ENCODE data around the gene A4GNT.
"Not testable (repeated sequence)": the region's sequence is repeated elsewhere in the genome, so short reads cannot be mapped to it uniquely, and the experiment has no call there.

The A4GNT gene

GRCh38 chr3:138132239-138132638, at the start of gene A4GNT:
Gene A4GNT, minus strand, starts transcription at chr3:138132390. Its CDS starts 1,134 bp downstream, at chr3:138131256.
- no peak for DNase-seq

- no peak for DNase-seq
Measured at GRCh38 chr3:138180375-138181029, 48.3 kb upstream of the A4GNT start.

- peak; percentile 70 for DNase-seq
Measured at GRCh38 chr3:138174421-138175131, 42.4 kb upstream of the A4GNT start, which contains the start of gene DBR1. Gene DBR1, minus strand, starts transcription at chr3:138174921. Its CDS starts 126 bp downstream, at chr3:138174795.

GRCh38 chr3:138173769-138174420, 41.7 kb upstream of the A4GNT start:
- no peak for DNase-seq

DNA sequence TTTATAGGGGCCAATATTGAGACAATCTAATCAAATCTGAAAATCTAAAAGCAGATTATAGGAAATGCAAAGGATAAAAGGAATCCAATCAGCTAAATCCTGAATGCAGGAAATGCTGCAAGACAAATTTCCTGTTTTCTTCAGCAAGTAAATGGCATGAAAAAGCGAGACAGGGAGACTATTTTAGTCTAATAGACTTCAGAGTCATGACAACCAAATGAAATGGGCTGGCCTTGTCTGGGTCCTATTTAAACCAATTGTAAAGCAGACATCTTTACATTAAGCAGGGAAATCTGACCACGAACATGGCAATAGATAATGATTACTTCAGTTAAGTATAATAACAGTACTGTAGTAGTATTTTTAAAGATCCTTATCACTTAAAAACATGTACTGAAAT, 40.4 kb upstream of the A4GNT start:
- no peak for DNase-seq

GRCh38 chr3:138165061-138165460, 32.9 kb upstream of the A4GNT start:
- no peak for DNase-seq

- DNase-seq: no peak
Measured at GRCh38 chr3:138157743-138158142, 25.6 kb upstream of the A4GNT start.

DNA sequence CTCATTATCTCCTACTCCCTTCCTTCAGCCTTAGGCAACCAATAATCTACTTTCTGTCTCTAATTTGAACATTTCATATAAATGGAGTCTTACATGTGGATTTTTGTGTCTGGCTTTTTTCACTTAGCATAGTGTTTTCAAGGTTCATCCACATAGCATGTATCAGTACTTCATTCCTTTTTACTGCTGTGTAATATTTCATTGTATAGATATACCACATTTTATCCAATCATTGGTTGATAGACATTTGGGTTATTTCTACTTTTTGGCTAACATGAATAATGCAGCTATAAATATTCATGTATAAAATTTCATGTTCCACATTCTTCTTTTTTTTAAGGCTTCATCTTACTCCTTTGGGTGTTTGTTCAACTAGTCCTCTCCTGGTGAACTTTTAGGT, 22.3 kb upstream of the A4GNT start:
- DNase-seq: no peak

DNA sequence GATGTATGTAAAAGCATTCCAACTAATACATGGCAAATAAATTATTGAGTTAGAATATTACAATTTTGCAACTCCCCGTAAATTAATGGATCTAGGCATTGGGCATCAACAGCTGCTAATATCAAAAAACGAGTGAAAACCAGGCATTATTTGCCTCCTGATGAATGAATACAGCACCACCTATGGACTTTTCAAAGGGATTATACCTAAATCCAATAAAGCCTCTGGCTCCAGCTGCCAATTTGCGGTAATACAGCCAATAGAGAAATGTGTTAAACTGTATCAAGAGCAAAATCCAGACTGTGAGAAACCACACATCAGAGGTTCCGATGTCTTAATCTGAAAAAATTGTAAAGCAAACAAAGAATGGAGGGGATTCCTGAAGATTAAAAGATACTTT, 16.3 kb upstream of the A4GNT start:
- no peak for DNase-seq

GRCh38 chr3:138142181-138142580, 10.0 kb upstream of the A4GNT start:
- DNase-seq: not testable (repeated sequence)

GRCh38 chr3:138140940-138141339, 8.8 kb upstream of the A4GNT start:
- no peak for DNase-seq

DNA sequence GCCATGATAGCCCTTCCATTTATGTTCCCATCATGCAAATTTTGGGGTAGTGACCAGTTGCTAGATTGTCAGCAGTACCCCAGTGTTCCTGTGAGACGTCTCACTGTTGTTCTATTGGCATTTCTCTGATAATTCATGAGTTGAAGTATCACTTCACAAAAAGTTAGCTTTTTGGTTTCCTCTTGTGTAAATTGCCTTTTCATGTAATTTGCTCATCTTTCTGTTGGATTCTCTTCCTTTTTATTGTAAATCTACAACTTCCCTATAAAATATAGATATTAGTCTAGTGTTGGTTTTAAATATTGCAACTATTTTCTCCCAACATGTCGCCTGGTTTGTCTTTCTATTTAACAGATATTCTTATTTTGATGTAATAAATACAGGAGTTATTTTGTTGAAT, 7.5 kb upstream of the A4GNT start:
- no peak for DNase-seq

DNA sequence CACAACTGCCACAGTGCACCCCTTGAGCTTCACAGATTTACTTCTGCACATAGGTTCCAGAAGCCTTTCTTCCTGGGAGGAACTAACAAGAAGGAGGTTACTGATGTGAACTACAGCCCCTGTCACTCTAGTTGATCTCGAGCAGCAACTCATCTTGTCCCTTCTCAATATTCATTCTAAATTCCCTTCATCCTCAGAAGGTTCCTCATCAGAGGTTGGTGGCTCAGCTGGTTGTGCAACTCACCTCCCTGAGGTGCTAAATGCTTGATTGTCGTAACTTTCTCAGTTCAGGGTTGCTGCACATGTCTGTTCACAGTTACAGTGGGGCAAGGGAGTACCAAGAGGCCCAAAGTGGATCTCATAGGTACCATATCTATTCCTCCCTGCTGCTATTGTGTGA, 5.7 kb upstream of the A4GNT start:
- no peak for DNase-seq

DNA sequence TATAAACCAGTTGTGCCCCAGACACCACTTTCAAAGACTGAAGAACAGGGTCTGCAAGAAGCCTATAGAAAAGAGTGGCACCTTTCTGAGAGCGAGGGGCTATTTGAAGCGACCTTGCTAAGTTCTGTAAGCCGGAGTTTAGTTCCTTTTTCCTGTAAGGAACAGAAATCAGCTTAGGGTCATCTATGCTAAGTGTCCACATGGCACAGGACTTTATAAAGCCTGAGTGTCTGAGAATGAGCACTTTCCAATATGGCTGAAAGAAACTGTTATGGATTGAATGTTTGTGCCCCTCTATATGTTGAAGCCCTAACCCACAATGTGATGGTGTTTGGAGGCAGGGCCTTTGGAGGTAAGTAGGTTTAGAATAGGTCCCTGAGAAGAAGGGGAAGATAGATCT, 4.0 kb upstream of the A4GNT start:
- no peak for DNase-seq

DNA sequence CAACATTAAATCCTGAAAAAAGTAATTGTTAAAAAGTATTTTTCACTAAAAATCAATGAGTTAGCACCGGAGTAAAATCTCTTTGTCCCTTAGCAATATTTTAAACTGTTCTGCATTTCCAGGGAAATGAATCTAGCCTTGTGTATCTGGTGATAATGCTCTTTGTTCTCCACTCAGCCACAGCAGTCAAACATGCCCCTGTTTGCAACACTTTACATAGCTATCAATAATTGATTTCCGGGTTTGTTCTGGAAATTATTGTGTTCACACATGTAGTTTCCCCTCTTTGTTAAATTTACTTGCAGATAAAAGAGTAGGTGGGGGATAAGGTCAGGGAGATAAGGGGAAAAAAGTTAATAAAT, 3.6 kb upstream of the A4GNT start:
- DNase-seq: no peak

- no peak for DNase-seq
Measured at GRCh38 chr3:138135146-138135832, 3.1 kb upstream of the A4GNT start.

DNA sequence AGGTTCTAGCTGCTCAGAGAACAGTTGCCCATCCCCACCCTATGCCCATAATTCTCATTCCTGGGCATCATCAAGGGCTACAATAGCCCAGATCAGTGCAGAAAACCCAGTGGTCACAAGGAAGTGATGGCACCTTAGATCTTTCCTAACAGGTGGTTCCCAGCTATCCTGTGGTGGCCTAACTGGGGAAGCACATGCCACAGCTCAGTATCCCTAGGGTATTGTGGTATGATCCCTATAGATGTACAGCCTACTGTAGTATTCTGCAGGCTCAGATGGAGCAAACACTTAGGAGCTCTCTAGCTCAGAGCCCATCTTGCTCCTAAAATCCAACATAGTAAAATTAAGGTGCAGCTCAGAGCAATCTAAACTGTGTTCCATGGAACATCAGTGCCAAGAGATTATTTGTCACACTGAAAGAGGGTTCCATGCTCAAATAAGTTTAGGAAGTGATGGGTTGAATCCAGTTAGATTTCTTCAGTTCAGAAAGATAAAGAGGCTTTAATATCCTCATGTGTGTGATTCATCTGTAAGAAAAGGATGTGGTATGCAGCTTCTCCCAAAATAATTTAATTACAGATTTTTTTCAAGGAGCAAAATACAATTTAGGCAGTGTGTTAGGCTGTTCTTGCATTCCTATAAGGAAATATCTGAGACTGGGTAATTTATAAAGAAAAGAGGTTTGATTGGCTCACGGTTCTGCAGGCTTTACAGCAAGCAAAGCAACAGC, 4.4 kb downstream of the A4GNT start:
- no peak for DNase-seq

DNA sequence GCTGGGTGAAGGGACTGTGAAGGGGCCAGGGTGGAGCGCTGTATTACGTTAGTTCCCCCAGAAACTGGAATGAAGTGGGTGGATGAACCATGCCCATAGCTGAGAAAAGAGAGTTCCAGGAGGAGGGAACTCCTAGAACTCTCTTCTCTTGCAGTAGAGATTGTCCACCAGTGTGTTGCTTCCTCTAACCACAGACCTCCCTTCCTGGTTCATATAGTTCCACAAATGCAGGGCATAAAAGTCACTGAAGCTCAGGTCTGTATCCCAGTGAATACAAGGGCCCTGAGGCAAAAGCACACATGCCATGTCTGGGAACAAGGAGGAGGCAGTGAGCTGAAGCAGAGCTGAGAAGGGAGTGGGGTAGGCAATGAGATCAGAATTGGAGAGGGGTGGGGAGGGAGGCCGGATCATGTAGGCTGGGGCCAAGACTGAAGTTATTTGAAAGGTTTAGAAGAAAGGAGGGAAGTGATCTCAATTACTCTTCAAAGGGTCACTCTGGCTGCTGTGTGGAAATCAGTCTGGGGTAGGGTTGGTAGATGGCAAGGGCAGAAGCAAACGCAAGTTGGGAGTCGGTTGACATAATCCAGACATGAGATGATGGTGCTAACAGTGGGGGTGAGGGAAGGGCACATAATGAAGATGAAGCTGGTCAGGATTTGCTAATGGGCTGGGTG, 6.5 kb downstream of the A4GNT start:
- no peak for DNase-seq

DNA sequence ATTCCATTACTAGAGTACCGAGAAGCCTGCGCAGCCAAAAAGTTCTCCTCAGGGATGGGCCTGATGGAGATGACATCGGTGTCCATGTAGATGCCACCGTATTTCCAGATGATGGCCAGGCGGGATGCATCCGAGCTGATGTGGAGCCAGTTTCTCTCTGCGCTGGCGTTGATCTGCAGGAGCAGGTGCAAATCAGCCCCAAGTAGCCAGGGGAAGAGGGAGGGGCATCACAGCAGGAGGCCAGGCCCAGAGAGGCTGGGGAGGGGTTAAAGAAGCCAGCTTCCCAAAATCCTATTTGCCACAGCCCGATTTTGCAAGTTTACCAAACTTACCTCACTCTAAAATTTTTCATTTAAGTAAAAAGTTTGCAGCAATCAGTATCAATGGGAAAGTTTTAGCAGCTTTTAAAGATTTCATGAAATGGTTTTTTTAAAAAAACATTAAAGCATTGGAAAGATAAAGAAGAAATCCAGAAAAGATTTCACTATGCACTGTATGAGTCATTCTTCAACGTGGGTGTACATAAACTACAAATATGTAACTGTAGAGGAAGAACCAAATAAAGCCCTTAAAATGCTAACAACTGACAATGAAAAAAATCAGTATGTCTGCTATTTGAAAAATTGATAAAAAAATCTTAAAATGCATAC, 7.4 kb downstream of the A4GNT start:
- no peak for DNase-seq

DNA sequence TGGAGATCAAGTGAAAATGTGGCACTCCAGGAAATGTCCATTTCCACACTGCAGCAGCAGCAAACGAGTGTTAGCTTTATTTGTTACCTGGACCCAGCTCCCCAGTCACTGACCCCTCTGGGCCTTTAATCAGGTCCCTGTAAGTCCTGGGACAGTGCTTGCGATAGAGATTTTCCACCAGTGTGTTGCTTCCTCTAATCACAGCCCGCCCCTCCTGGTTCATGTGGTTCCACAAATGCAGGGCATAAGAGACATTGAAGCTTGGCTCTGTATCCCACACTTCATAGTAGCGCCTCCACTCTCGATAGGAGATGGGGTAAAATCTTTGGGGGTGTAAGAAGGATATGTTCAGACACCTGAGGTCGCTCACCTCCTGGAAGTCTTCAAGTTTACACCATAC, 8.0 kb downstream of the A4GNT start:
- DNase-seq: no peak

DNA sequence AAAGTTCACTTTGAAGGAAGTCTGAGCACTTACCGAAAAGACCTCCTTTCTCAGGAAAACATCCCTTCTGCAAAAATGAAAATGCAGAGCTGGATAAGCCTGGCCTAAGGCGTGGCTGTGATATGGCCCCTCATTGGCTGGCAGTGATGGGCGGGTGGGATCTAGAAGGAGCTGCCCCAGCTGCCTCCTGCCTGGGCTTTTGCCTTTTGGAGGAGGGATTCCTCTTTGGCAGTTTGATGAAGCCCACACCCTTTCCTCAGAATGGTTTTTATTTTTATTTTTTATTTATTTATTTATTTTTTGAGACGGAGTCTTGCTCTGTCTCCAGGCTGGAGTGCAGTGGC, 12.8 kb downstream of the A4GNT start:
- DNase-seq: no peak
